Body of pancreas (tissue), 4 donors: ENCODE results near the gene SCAMP4. TPM values are rescaled to one million over a fixed set of nuclear protein-coding genes. Genes with fewer than 3 reads are reported as not detected.
A peak's percentile ranks its signal among the peaks of the same experiment; 100 is the strongest.

Experiments
- ATAC-seq: fragments of 150-250 bp; one replicate; pipeline ENCODE4 v1.9.1; 2016
- DNase-seq, 4 donors: peaks; one replicate each; pipeline ENCODE4 v3.0.0-alpha.2; 2019
- H3K27ac ChIP-seq, 4 donors: fragments of 200-600 bp; sonication (generic); 1 replicate in 3 of 4; 2 replicates in 1 of 4; pipeline versions ENCODE4 v1.5.1 to v1.6.1; 2016 to 2019; ENCODE audit warnings: mild to moderate bottlenecking in 1 of 4, mixed read lengths in 1 of 4, moderate library complexity in 1 of 4
- H3K27me3 ChIP-seq, 2 donors: fragments of 200-600 bp; sonication (generic); one replicate each; pipeline ENCODE4 v1.6.0; 2016; ENCODE audit warnings: mild to moderate bottlenecking in 1 of 2
- H3K36me3 ChIP-seq, 2 donors: fragments of 200-600 bp; sonication (generic); replicated peaks in 1 of 2; 2 replicates each; pipeline ENCODE4 v1.5.1; 2016; ENCODE audit warnings: low read depth in 2 of 2; ENCODE audit not compliant: insufficient read depth in 1 of 2
- H3K4me1 ChIP-seq: fragments of 200-600 bp; sonication (generic); one replicate; pipeline ENCODE4 v1.6.0; 2016
- H3K4me3 ChIP-seq, 2 donors: fragments of 200-600 bp; sonication (generic); 1 replicate in 1 of 2; 2 replicates in 1 of 2; pipeline ENCODE4 v1.5.1; 2016 to 2019
- H3K9me3 ChIP-seq, 3 donors: fragments of 200-600 bp; sonication (generic); 1 replicate in 2 of 3; 2 replicates in 1 of 3; pipeline ENCODE4 v1.5.1; 2016
- POLR2A ChIP-seq, 3 donors: fragments of 450-650 bp; IDR thresholded peaks; one replicate each; pipeline ENCODE4 v1.6.1; 2016; ENCODE audit warnings: antibody characterized with exemption in 3 of 3, mild to moderate bottlenecking in 2 of 3
- WGBS, 2 donors: methylation state at CpG; one replicate each; pipeline ENCODE4 v1.1.5; 2017; 5-methylcytosine and 5-hydroxymethylcytosine counted together
- intact Hi-C: fragments of 100-400 bp; cut with DNase I; formaldehyde crosslinking; loops from one replicate; pipeline ENCODE4 v1.15.1; 2023
- total RNA-seq, 2 donors: library from RNA; depleted of rRNA; stranded (reverse); fragments of >200 nt; gene quantifications; one replicate each; pipeline ENCODE4 v1.1.0, GENCODE V29; 2016
- TF ChIP-seq, protein P1 (sequence below), 7 experiments: fragments of 450-650 bp in 4 of 7; fragments of 200-600 bp in 3 of 7; sonication (generic) in 3 of 7; IDR thresholded peaks; one replicate each; pipeline ENCODE4 v1.5.1; 2016 to 2019; ENCODE audit warnings: antibody characterized with exemption in 7 of 7

The SCAMP4 gene
- total RNA-seq, 2 donors from 2014 or later, result 37.6 to 67.2 TPM

DNA sequence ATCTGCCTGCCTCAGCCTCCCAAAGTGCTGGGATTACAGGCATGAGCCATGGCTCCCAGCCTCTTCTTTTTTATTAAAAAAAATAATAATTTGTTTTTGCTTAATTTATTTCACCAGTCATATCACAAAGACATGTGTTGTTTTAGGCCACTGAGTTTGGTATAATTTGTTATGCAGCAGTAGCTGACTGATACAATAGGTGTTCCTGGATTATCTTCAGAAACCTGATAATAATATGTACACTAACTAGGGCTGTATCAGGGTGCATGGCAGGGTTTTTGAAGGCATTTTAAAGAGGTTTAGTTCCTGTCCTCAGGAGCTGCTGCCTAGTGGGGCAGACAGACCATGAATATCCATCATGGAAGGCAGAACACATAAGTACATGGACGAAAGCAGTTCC, 26.2 kb downstream of the SCAMP4 start:
- no peak for TF ChIP-seq POLR2A (IDR thresholded peaks at IDR 0.05)
- TF ChIP-seq, protein P1, sequence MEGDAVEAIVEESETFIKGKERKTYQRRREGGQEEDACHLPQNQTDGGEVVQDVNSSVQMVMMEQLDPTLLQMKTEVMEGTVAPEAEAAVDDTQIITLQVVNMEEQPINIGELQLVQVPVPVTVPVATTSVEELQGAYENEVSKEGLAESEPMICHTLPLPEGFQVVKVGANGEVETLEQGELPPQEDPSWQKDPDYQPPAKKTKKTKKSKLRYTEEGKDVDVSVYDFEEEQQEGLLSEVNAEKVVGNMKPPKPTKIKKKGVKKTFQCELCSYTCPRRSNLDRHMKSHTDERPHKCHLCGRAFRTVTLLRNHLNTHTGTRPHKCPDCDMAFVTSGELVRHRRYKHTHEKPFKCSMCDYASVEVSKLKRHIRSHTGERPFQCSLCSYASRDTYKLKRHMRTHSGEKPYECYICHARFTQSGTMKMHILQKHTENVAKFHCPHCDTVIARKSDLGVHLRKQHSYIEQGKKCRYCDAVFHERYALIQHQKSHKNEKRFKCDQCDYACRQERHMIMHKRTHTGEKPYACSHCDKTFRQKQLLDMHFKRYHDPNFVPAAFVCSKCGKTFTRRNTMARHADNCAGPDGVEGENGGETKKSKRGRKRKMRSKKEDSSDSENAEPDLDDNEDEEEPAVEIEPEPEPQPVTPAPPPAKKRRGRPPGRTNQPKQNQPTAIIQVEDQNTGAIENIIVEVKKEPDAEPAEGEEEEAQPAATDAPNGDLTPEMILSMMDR (IDR thresholded peaks at IDR 0.05), result no peak
- Histone ChIP-seq H3K4me1 (peaks cover 23% of the 10 kb centered on the region), H3K27ac (no peak overlapping the region), H3K27me3 (no peaks in the 10 kb centered on the region), H3K9me3 (no peaks in the 10 kb centered on the region), H3K4me3 (no peak overlapping the region), H3K36me3 (no peaks in the 10 kb centered on the region)
- DNase-seq (no peak), ATAC-seq (no peak)
- intact Hi-C loops, result no loop called here
- 70 to 100% methylated on average over 1 of the region's 1 CpG for WGBS, 2 donors

- peaks cover 23% of the 10 kb centered on the region for H3K4me1 ChIP-seq
- DNase-seq (no peak), ATAC-seq (no peak)
- intact Hi-C loops, result no loop called here
- H3K27me3 ChIP-seq, result no peaks in the 10 kb centered on the region
- H3K9me3 ChIP-seq, result no peaks in the 10 kb centered on the region
- no peak for TF ChIP-seq POLR2A (IDR thresholded peaks at IDR 0.05)
- TF ChIP-seq, protein P1 (IDR thresholded peaks at IDR 0.05), result no peak
- H3K36me3 ChIP-seq, result no peaks in the 10 kb centered on the region
- no peak overlapping the region for H3K4me3 ChIP-seq
- H3K27ac ChIP-seq, result no peak overlapping the region
- 88 to 90% methylated on average over 7 to 8 of the region's 8 CpGs for WGBS, 2 donors
Measured at GRCh38 chr19:1932395-1932794, 27.2 kb downstream of the SCAMP4 start.

GRCh38 chr19:1933244-1933643, 28.0 kb downstream of the SCAMP4 start:
- TF ChIP-seq, protein P1 (IDR thresholded peaks at IDR 0.05), result no peak
- no peak for TF ChIP-seq POLR2A (IDR thresholded peaks at IDR 0.05)
- no peaks in the 10 kb centered on the region for H3K36me3 ChIP-seq
- intact Hi-C loops, result no loop called here
- no peaks in the 10 kb centered on the region for H3K9me3 ChIP-seq
- no peak overlapping the region for H3K4me3 ChIP-seq
- H3K27me3 ChIP-seq, result no peaks in the 10 kb centered on the region
- H3K27ac ChIP-seq, result no peak overlapping the region
- no peak for ATAC-seq
- WGBS, 2 donors, result 69 to 79% methylated on average over 6 to 7 of the region's 7 CpGs
- H3K4me1 ChIP-seq, result peaks cover 23% of the 10 kb centered on the region
- no peak for DNase-seq

DNA sequence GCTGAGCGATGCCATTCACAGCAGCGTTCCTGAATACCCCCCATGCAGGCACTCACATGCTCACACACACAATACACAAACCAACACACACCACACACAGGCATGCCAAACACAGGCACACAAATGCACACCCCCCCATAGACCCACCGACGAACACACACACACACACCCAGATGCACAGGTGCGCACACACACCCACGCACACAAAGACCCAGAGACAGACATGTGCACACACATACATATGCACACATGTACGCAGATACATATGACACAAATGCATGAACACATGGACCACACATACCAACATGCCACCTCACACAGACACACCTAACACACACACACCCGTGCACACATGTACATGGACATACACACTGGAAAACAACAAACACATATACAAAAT, 28.7 kb downstream of the SCAMP4 start:
- Histone ChIP-seq H3K9me3 (no peaks in the 10 kb centered on the region), H3K4me1 (peaks cover 20% of the 10 kb centered on the region), H3K4me3 (no peak overlapping the region), H3K27ac (no peak overlapping the region), H3K27me3 (no peaks in the 10 kb centered on the region), H3K36me3 (no peaks in the 10 kb centered on the region)
- DNase-seq (no peak), ATAC-seq (no peak)
- intact Hi-C loops, result no loop called here
- TF ChIP-seq, protein P1 (IDR thresholded peaks at IDR 0.05), result no peak
- no peak for TF ChIP-seq POLR2A (IDR thresholded peaks at IDR 0.05)
- 86 to 87% methylated on average over 7 to 8 of the region's 8 CpGs for WGBS, 2 donors

GRCh38 chr19:1935484-1936208, 30.4 kb downstream of the SCAMP4 start:
- Histone ChIP-seq H3K36me3 (no peaks in the 10 kb centered on the region), H3K9me3 (no peaks in the 10 kb centered on the region), H3K27me3 (no peaks in the 10 kb centered on the region), H3K4me1 (peaks cover 17% of the 10 kb centered on the region), H3K4me3 (no peak overlapping the region), H3K27ac (peak overlapping the region in 2 of 4 donors; percentile 2 to 27)
- peak in 2 of 4 donors; percentile 14 to 44 for DNase-seq
- 50 to 53% methylated on average over 4 to 11 of the region's 11 CpGs for WGBS, 2 donors
- TF ChIP-seq, protein P1 (IDR thresholded peaks at IDR 0.05), result no peak
- no peak for TF ChIP-seq POLR2A (IDR thresholded peaks at IDR 0.05)
- intact Hi-C loops, result no loop called here
- no peak for ATAC-seq
